ENCODE measurements around the gene EPS8L2. TPM values are rescaled to one million over a fixed set of nuclear protein-coding genes. Genes with fewer than 3 reads are reported as not detected.
A peak's percentile ranks its signal among the peaks of the same experiment; 100 is the strongest.

Gene EPS8L2
- total and polyA plus RNA-seq, 2 of the 8 experiments (the other 6 are each of a cell fraction or from before 2014, with no cell fraction given), result 38.5 to 57.0 TPM

- CTCF ChIA-PET (ENCODE audit: partially characterized antibody), result interaction anchor here (0.7 to 1.7 kb wide), 6 partner anchors 27 to 121 kb away, joined by 3 to 8 read pairs (median 3); no protein-coding TSS in a partner anchor
- POLR2A ChIA-PET (ENCODE audit: partially characterized antibody), result interaction anchor here (0.8 to 2.3 kb wide), 10 partner anchors 11 to 82 kb away, joined by 3 to 15 read pairs (median 3); partner anchors contain the start of gene TALDO1
- peak overlapping the region; percentile 32; the same call in 1 of the 2 replicates for H3K18ac ChIP-seq (ENCODE audit: extremely low read depth, low read length)
These were observed 12.0 kb upstream of the EPS8L2 start for GRCh38 chr11:693887-694562.

More at GRCh38 chr11:693887-694562, 12.0 kb upstream of the EPS8L2 start:
- Histone ChIP-seq H3K23ac (ENCODE audit: insufficient read length) (no peak overlapping the region), H3K56ac (replicated peaks; ENCODE audit: insufficient read length, low read depth, low read length) (no peak overlapping the region), H3K79me2 (ENCODE audit: control insufficient read depth in 1 of 2, insufficient read depth in 2 of 2, low read length in 2 of 2) (peaks cover 5 to 33% of the 10 kb centered on the region in 2 experiments; a peak in 3 of 4 replicates), H3K23me2 (ENCODE audit: low read depth, low read length) (peaks cover 7% of the 10 kb centered on the region; the same call in 1 of the 2 replicates), H2AFZ (ENCODE audit: low read length) (no peak overlapping the region), H3K79me1 (ENCODE audit: low read depth, low read length) (peaks cover 7% of the 10 kb centered on the region; the same call in 1 of the 2 replicates), H3K36me3 (ENCODE audit: control insufficient read depth in 2 of 4, insufficient read depth in 4 of 4, low read length in 3 of 4) (peaks cover 0 to 7% (median 3%) of the 10 kb centered on the region in 4 experiments; a peak in 3 of 8 replicates), H4K20me1 (replicated peaks in 1 of 2; ENCODE audit: control insufficient read depth in 1 of 2, insufficient read depth in 2 of 2, low read length in 2 of 2) (peaks cover 10 to 12% of the 10 kb centered on the region in 2 experiments), H3K14ac (ENCODE audit: insufficient read length) (no peak overlapping the region), H4K8ac (ENCODE audit: extremely low read depth, insufficient read depth, low read length) (no peak overlapping the region; the same call in 1 of the 2 replicates), H2AK5ac (ENCODE audit: low read depth, low read length) (0 out of 2 replicates have a peak overlapping the region, but pooled peaks have one; percentile 82), H3K9ac (replicated peaks in 1 of 4; ENCODE audit: extremely low read depth in 1 of 4, low read depth in 3 of 4, low read length in 3 of 4) (no peak overlapping the region), H3K27ac (ENCODE audit: low read depth, low read length) (no peak overlapping the region), H4K91ac (replicated peaks; ENCODE audit: insufficient read length, low read length) (peak overlapping the region; percentile 65), H3K4me2 (ENCODE audit: insufficient read depth in 1 of 2, low read depth in 2 of 2, low read length in 2 of 2) (peak overlapping the region; percentile 33 to 48; a peak in 2 of 4 replicates), H2BK12ac (ENCODE audit: low read depth, low read length) (0 out of 2 replicates have a peak overlapping the region, but pooled peaks have one; percentile 60), H2BK20ac (ENCODE audit: low read length) (no peak overlapping the region), H2BK15ac (ENCODE audit: low read length) (no peak overlapping the region), H3K4me3 (ENCODE audit: extremely low read depth in 1 of 4, insufficient read depth in 2 of 4, low read depth in 3 of 4, low read length in 4 of 4) (peak overlapping the region in 2 of 4 experiments; percentile 41 to 92; a peak in 3 of 8 replicates), H3K9me3 (ENCODE audit: insufficient read depth in 2 of 2, low read depth in 1 of 2, low read length in 1 of 2) (peaks cover 0 to 2% of the 10 kb centered on the region in 2 experiments; a peak in 1 of 4 replicates), H2BK120ac (replicated peaks; ENCODE audit: low read depth, low read length) (no peak overlapping the region), H3K4ac (replicated peaks; ENCODE audit: insufficient read length, low read depth, low read length) (peak overlapping the region; percentile 66), H2BK5ac (ENCODE audit: low read depth, low read length) (no peak overlapping the region; the same call in 1 of the 2 replicates), H3K4me1 (replicated peaks in 1 of 4; ENCODE audit: control insufficient read depth in 3 of 4, insufficient read depth in 4 of 4, low read length in 3 of 4) (peaks cover 0 to 31% (median 11%) of the 10 kb centered on the region in 4 experiments; a peak in 6 of 7 replicates), H4K5ac (ENCODE audit: insufficient read length, low read depth, low read length) (no peak overlapping the region), H3K27me3 (replicated peaks in 1 of 4; ENCODE audit: control insufficient read depth in 3 of 4, extremely low read depth in 1 of 4, insufficient read depth in 3 of 4, low read length in 3 of 4) (no peaks in the 10 kb centered on the region)
- TF ChIP-seq SIRT6 (IDR thresholded peaks at IDR 0.05; ENCODE audit: low read length) (no peak), RFX5 (IDR thresholded peaks at IDR 0.05; ENCODE audit: borderline replicate concordance, low read depth, low read length) (no peak), TBP (IDR thresholded peaks at IDR 0.05; ENCODE audit: low read depth, low read length) (no peak), ZNF274 (IDR thresholded peaks at IDR 0.05; ENCODE audit: borderline replicate concordance, extremely low read depth, low read length) (no peak), SAP30 (IDR thresholded peaks at IDR 0.05; ENCODE audit: insufficient read depth, insufficient replicate concordance, low read length) (no peak), SP1 (IDR thresholded peaks at IDR 0.05; ENCODE audit: low read depth, low read length) (no peak), RAD21 (IDR thresholded peaks at IDR 0.05 in 1 of 2, conservative IDR thresholded peaks at IDR 0.05 in 1 of 2; ENCODE audit: low read depth in 2 of 2, low read length in 2 of 2) (no peak), RNF2 (IDR thresholded peaks at IDR 0.05; ENCODE audit: borderline replicate concordance, low read depth, low read length, missing control alignments, poor library complexity, severe bottlenecking) (peak; percentile 11), E2F6 (IDR thresholded peaks at IDR 0.05) (no peak)
- DNase-seq (ENCODE audit: low read depth in 1 of 2, low spot score in 2 of 2) (no peak), FAIRE-seq (no peak)
- 82% methylated on average over 3 of the region's 15 CpGs; no CpG with 5 or more reads in 1 of the 2 experiments for WGBS, 2 experiments (ENCODE audit: extremely low coverage in 1 of 2, insufficient coverage in 1 of 2, insufficient read length in 1 of 2, insufficient replicate concordance in 2 of 2, low coverage in 1 of 2, low lambda C conversion rate in 2 of 2, missing lambda C conversion rate in 1 of 2)

Measured in H1 (cell line).